ENCODE measurements around the gene TSPAN16.

- TF ChIP-seq EZH2phosphoT487 (IDR thresholded peaks at IDR 0.05; ENCODE audit: borderline replicate concordance, low read length): no peak
- TF ChIP-seq, protein P1, sequence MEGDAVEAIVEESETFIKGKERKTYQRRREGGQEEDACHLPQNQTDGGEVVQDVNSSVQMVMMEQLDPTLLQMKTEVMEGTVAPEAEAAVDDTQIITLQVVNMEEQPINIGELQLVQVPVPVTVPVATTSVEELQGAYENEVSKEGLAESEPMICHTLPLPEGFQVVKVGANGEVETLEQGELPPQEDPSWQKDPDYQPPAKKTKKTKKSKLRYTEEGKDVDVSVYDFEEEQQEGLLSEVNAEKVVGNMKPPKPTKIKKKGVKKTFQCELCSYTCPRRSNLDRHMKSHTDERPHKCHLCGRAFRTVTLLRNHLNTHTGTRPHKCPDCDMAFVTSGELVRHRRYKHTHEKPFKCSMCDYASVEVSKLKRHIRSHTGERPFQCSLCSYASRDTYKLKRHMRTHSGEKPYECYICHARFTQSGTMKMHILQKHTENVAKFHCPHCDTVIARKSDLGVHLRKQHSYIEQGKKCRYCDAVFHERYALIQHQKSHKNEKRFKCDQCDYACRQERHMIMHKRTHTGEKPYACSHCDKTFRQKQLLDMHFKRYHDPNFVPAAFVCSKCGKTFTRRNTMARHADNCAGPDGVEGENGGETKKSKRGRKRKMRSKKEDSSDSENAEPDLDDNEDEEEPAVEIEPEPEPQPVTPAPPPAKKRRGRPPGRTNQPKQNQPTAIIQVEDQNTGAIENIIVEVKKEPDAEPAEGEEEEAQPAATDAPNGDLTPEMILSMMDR (IDR thresholded peaks at IDR 0.05; ENCODE audit: low read depth, low read length, poor library complexity, severe bottlenecking): no peak
These were observed 43.5 kb downstream of the TSPAN16 start, which contains the start of gene RAB3D for GRCh38 chr19:11339254-11340098.
